ENCODE results near the gene STRN4. TPM values are rescaled to one million over a fixed set of nuclear protein-coding genes. Genes with fewer than 3 reads are reported as not detected.

STRN4 gene
- polyA plus RNA-seq, 1 donor from 2014 or later = 153 TPM

DNA sequence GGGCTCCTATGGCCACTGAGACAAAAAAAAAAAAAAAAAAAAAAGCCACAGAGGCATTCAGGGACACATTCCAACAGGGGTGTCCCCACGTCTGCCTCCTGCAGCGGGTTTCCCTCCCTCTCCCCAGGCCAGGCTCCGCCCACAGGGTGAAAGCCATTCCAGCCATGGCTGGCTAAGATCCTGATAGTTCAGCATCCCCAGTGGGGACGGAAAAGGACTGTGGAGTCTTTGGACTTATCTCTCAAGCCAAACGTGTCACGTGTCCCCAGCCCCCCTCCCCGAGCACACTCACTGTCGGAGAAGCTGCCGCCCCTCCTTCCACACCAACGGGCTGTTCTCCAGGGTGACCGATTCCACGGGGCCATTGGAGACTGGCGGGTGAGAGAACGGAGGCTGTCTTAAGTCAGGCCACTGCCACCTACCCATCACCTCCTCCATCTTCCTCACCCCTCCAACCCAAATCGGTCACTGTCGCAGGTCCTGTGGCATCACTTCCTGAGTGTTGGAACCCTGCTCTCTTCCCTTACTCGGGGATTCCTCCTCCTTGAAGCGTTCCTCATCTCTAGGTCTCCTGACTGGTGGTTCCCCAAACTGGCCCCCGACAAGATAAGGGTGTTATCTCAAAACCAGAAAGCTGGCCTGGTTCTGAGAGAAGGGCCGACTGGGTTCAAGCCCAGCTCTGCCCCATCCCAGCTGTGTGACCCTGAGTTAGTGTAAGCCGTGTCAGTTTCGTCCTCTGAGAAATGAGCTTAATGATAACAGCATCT is 9.5 kb downstream of the STRN4 start:
- no peak overlapping the region for H3K4me3 ChIP-seq (ENCODE audit: low read length)
- H3K36me3 ChIP-seq (ENCODE audit: insufficient read depth, low read length) = peaks cover 6% of the 10 kb centered on the region
- no peaks in the 10 kb centered on the region for H3F3A ChIP-seq (ENCODE audit: insufficient read depth, low read length, poor library complexity, severe bottlenecking)
- no peak overlapping the region for H2AFZ ChIP-seq (ENCODE audit: low read depth, low read length)
- H3K27ac ChIP-seq (ENCODE audit: low read length) = no peak overlapping the region
- no peak overlapping the region for H3K9ac ChIP-seq (ENCODE audit: low read length)
- H3K27me3 ChIP-seq (ENCODE audit: insufficient read depth, low read depth, low read length) = no peaks in the 10 kb centered on the region
- TF ChIP-seq RAD21 (conservative IDR thresholded peaks at IDR 0.05) (no peak), POLR2AphosphoS5 (IDR thresholded peaks at IDR 0.05) (no peak), EZH2 (IDR thresholded peaks at IDR 0.05; ENCODE audit: borderline replicate concordance, insufficient read depth, low read length, poor library complexity, severe bottlenecking) (no peak), MXI1 (conservative IDR thresholded peaks at IDR 0.05; ENCODE audit: poor library complexity, severe bottlenecking) (no peak), TAF1 (IDR thresholded peaks at IDR 0.05; ENCODE audit: low read depth) (no peak), EP300 (conservative IDR thresholded peaks at IDR 0.05; ENCODE audit: poor library complexity, severe bottlenecking) (no peak), SMC3 (conservative IDR thresholded peaks at IDR 0.05; ENCODE audit: poor library complexity) (no peak)
- TF ChIP-seq, protein P1, sequence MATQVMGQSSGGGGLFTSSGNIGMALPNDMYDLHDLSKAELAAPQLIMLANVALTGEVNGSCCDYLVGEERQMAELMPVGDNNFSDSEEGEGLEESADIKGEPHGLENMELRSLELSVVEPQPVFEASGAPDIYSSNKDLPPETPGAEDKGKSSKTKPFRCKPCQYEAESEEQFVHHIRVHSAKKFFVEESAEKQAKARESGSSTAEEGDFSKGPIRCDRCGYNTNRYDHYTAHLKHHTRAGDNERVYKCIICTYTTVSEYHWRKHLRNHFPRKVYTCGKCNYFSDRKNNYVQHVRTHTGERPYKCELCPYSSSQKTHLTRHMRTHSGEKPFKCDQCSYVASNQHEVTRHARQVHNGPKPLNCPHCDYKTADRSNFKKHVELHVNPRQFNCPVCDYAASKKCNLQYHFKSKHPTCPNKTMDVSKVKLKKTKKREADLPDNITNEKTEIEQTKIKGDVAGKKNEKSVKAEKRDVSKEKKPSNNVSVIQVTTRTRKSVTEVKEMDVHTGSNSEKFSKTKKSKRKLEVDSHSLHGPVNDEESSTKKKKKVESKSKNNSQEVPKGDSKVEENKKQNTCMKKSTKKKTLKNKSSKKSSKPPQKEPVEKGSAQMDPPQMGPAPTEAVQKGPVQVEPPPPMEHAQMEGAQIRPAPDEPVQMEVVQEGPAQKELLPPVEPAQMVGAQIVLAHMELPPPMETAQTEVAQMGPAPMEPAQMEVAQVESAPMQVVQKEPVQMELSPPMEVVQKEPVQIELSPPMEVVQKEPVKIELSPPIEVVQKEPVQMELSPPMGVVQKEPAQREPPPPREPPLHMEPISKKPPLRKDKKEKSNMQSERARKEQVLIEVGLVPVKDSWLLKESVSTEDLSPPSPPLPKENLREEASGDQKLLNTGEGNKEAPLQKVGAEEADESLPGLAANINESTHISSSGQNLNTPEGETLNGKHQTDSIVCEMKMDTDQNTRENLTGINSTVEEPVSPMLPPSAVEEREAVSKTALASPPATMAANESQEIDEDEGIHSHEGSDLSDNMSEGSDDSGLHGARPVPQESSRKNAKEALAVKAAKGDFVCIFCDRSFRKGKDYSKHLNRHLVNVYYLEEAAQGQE (IDR thresholded peaks at IDR 0.05; ENCODE audit: borderline replicate concordance) = no peak
- TF ChIP-seq, protein P2, sequence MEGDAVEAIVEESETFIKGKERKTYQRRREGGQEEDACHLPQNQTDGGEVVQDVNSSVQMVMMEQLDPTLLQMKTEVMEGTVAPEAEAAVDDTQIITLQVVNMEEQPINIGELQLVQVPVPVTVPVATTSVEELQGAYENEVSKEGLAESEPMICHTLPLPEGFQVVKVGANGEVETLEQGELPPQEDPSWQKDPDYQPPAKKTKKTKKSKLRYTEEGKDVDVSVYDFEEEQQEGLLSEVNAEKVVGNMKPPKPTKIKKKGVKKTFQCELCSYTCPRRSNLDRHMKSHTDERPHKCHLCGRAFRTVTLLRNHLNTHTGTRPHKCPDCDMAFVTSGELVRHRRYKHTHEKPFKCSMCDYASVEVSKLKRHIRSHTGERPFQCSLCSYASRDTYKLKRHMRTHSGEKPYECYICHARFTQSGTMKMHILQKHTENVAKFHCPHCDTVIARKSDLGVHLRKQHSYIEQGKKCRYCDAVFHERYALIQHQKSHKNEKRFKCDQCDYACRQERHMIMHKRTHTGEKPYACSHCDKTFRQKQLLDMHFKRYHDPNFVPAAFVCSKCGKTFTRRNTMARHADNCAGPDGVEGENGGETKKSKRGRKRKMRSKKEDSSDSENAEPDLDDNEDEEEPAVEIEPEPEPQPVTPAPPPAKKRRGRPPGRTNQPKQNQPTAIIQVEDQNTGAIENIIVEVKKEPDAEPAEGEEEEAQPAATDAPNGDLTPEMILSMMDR (IDR thresholded peaks at IDR 0.05; ENCODE audit: poor library complexity, severe bottlenecking) = no peak
- H3K79me2 ChIP-seq (replicated peaks; ENCODE audit: insufficient read depth, low read length) = peaks cover 44% of the 10 kb centered on the region
- H3K9me2 ChIP-seq (ENCODE audit: insufficient read depth, low read length) = no peaks in the 10 kb centered on the region
- no peak overlapping the region for H3K4me2 ChIP-seq (ENCODE audit: low read length)
- H3K9me3 ChIP-seq (ENCODE audit: low read length) = no peaks in the 10 kb centered on the region
- H4K20me1 ChIP-seq (ENCODE audit: insufficient read depth) = peaks cover 32% of the 10 kb centered on the region

DNA sequence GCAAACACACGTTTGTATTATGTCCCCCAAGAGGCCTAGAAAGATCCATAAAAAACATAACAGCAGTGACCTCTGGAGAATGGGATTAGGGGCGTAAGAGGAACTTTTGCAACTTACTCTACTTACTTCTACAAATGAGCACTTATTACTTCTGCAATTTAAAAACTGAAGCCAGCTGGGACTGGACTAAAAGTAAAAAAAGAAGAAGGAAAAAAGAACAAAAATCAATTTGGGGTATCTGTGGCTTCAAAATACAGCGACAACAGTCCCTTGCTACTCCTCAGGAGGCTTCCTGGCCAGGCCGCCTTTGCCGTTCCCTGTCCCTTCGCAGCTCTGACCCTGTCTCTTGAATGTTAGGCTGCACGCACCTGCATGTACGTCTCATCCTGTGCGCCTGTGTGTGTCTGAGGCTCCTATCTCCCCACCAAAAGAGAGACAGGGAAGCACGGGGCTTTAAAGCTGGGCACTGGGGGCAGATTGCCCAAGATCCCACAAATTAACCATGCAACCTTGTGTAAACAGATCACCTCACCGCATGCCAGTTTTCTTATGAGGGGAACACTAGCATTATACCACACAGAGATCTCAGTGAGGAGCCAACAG is 12.5 kb downstream of the STRN4 start:
- peaks cover 18% of the 10 kb centered on the region for H3K79me2 ChIP-seq (replicated peaks; ENCODE audit: insufficient read depth, low read length)
- H3K27me3 ChIP-seq (ENCODE audit: insufficient read depth, low read depth, low read length) = no peaks in the 10 kb centered on the region

More for the DNA sequence above, 12.5 kb downstream of the STRN4 start:
- H3K36me3 ChIP-seq (ENCODE audit: insufficient read depth, low read length) = peaks cover 6% of the 10 kb centered on the region
- no peaks in the 10 kb centered on the region for H3K9me2 ChIP-seq (ENCODE audit: insufficient read depth, low read length)
- H4K20me1 ChIP-seq (ENCODE audit: insufficient read depth) = peaks cover 22% of the 10 kb centered on the region
- no peak overlapping the region for H3K27ac ChIP-seq (ENCODE audit: low read length)
- H3F3A ChIP-seq (ENCODE audit: insufficient read depth, low read length, poor library complexity, severe bottlenecking) = no peaks in the 10 kb centered on the region
- no peak overlapping the region for H2AFZ ChIP-seq (ENCODE audit: low read depth, low read length)
- no peaks in the 10 kb centered on the region for H3K9me3 ChIP-seq (ENCODE audit: low read length)
- H3K4me3 ChIP-seq (ENCODE audit: low read length) = no peak overlapping the region
- H3K4me2 ChIP-seq (ENCODE audit: low read length) = no peak overlapping the region
- no peak for TF ChIP-seq MXI1 (conservative IDR thresholded peaks at IDR 0.05; ENCODE audit: poor library complexity, severe bottlenecking)
- no peak for TF ChIP-seq TAF1 (IDR thresholded peaks at IDR 0.05; ENCODE audit: low read depth)
- TF ChIP-seq, protein P2 (IDR thresholded peaks at IDR 0.05; ENCODE audit: poor library complexity, severe bottlenecking) = no peak
- no peak for TF ChIP-seq EP300 (conservative IDR thresholded peaks at IDR 0.05; ENCODE audit: poor library complexity, severe bottlenecking)
- TF ChIP-seq, protein P1 (IDR thresholded peaks at IDR 0.05; ENCODE audit: borderline replicate concordance) = no peak
- no peak for TF ChIP-seq EZH2 (IDR thresholded peaks at IDR 0.05; ENCODE audit: borderline replicate concordance, insufficient read depth, low read length, poor library complexity, severe bottlenecking)
- no peak for TF ChIP-seq SMC3 (conservative IDR thresholded peaks at IDR 0.05; ENCODE audit: poor library complexity)
- TF ChIP-seq RAD21 (conservative IDR thresholded peaks at IDR 0.05) = no peak
- no peak for TF ChIP-seq POLR2AphosphoS5 (IDR thresholded peaks at IDR 0.05)
- H3K9ac ChIP-seq (ENCODE audit: low read length) = no peak overlapping the region

All from neural cell (in vitro differentiated cells).